PC-3 (cell line): ENCODE measurements around the gene AIFM2. TPM values are rescaled to one million over a fixed set of nuclear protein-coding genes. Genes with fewer than 3 reads are reported as not detected.

Experiments
- ATAC-seq: fragments of 200-7000 bp; cut with Tn5 transposase; 2 replicates; pipeline ENCODE4 v1.9.1; 2020; ENCODE audit warnings: mild to moderate bottlenecking, moderate library complexity
- BruUV-seq: library from RNA; stranded (reverse); fragments of 400-500 nt; replicated peaks from 2 replicates; lab custom pipeline; 2021; lab: Mats Ljungman, UMichigan
- CTCF ChIA-PET: fragments of 300-600 bp; sonication (Branson Sonifier 250); formaldehyde crosslinking; loops from one replicate; lab custom pipeline; 2022; ENCODE audit warnings: antibody characterized with exemption; lab: Charles Lee
- POLR2A ChIA-PET: fragments of 300-600 bp; sonication (Branson Sonifier 250); formaldehyde crosslinking; loops from one replicate; lab custom pipeline; 2022; ENCODE audit warnings: antibody characterized with exemption; ENCODE audit not compliant: unreplicated experiment; lab: Charles Lee
- DNase-seq: peaks from one replicate; pipeline ENCODE4 v3.0.0-alpha.2; 2015
- H2AFZ ChIP-seq: fragments of 300-600 bp; sonication (generic); 2 replicates; pipeline ENCODE4 v1.6.0; 2016; ENCODE audit warnings: antibody characterized with exemption, low read length
- H3F3A ChIP-seq: fragments of 300-600 bp; sonication (generic); one replicate; pipeline ENCODE4 v1.6.0; 2017; ENCODE audit warnings: antibody characterized with exemption, low read length, control low read depth, mild to moderate bottlenecking; ENCODE audit not compliant: unreplicated experiment
- H3K27ac ChIP-seq: fragments of 300-600 bp; sonication (generic); 2 replicates; pipeline ENCODE4 v1.5.1; 2016; ENCODE audit warnings: mild to moderate bottlenecking, low read length
- H3K27me3 ChIP-seq: fragments of 300-600 bp; sonication (generic); 2 replicates; pipeline ENCODE4 v1.6.1; 2016; ENCODE audit warnings: low read length, mixed read lengths
- H3K36me3 ChIP-seq: fragments of 300-600 bp; sonication (generic); 2 replicates; pipeline ENCODE4 v1.6.1; 2016; ENCODE audit warnings: low read depth, mixed run types, low read length, mixed read lengths
- H3K4me1 ChIP-seq: fragments of 300-600 bp; sonication (generic); 2 replicates; pipeline ENCODE4 v1.5.1; 2016; ENCODE audit warnings: low read length; ENCODE audit not compliant: insufficient read depth
- H3K4me2 ChIP-seq: fragments of 300-600 bp; sonication (generic); 2 replicates; pipeline ENCODE4 v1.6.0; 2016; ENCODE audit warnings: low read length
- H3K4me3 ChIP-seq: fragments of 300-600 bp; sonication (generic); 2 replicates; pipeline ENCODE4 v1.5.1; 2016; ENCODE audit warnings: mild to moderate bottlenecking, low read length, mixed read lengths
- H3K79me2 ChIP-seq: fragments of 300-600 bp; sonication (generic); 2 replicates; pipeline ENCODE4 v1.6.1; 2017; ENCODE audit warnings: low read length, mixed read lengths
- H3K9ac ChIP-seq: fragments of 300-600 bp; sonication (generic); 2 replicates; pipeline ENCODE4 v1.6.0; 2016; ENCODE audit warnings: mild to moderate bottlenecking, low read length
- H3K9me2 ChIP-seq: fragments of 300-600 bp; sonication (generic); replicated peaks from 2 replicates; pipeline ENCODE4 v1.6.1; 2016; ENCODE audit warnings: mixed run types, low read length, mixed read lengths
- H3K9me3 ChIP-seq: fragments of 300-600 bp; sonication (generic); 2 replicates; pipeline ENCODE4 v1.6.1; 2016; ENCODE audit warnings: low read length, mixed read lengths
- H4K20me1 ChIP-seq: fragments of 300-600 bp; sonication (generic); 2 replicates; pipeline ENCODE4 v1.6.1; 2016; ENCODE audit warnings: low read length, mixed read lengths
- EZH2 ChIP-seq: fragments of 300-600 bp; sonication (generic); IDR thresholded peaks from one replicate; pipeline ENCODE4 v1.6.1; 2017; ENCODE audit warnings: antibody characterized with exemption, mild to moderate bottlenecking, low read length; ENCODE audit not compliant: unreplicated experiment
- EZH2phosphoT487 ChIP-seq: fragments of 300-600 bp; sonication (generic); IDR thresholded peaks from 2 replicates; pipeline ENCODE4 v1.6.1; 2018; ENCODE audit warnings: mild to moderate bottlenecking, antibody characterized with exemption, low read length, borderline replicate concordance
- intact Hi-C: fragments of 100-400 bp; cut with micrococcal nuclease; formaldehyde crosslinking; loops from 2 replicates; pipeline ENCODE4 v1.9.0; 2023
- total RNA-seq: library from RNA; depleted of rRNA; stranded (reverse); fragments of >200 nt; gene quantifications from 2 replicates; pipeline ENCODE4 v1.2.3, GENCODE V29; 2014
- TF ChIP-seq, protein P1 (sequence below): fragments of 300-600 bp; sonication (generic); conservative IDR thresholded peaks from 2 replicates; pipeline ENCODE4 v1.5.1; 2017; ENCODE audit warnings: antibody characterized with exemption, low read depth, mild to moderate bottlenecking, low read length

The AIFM2 gene
- total RNA-seq, 1 experiment from 2014 or later, result 29.2 TPM

DNA sequence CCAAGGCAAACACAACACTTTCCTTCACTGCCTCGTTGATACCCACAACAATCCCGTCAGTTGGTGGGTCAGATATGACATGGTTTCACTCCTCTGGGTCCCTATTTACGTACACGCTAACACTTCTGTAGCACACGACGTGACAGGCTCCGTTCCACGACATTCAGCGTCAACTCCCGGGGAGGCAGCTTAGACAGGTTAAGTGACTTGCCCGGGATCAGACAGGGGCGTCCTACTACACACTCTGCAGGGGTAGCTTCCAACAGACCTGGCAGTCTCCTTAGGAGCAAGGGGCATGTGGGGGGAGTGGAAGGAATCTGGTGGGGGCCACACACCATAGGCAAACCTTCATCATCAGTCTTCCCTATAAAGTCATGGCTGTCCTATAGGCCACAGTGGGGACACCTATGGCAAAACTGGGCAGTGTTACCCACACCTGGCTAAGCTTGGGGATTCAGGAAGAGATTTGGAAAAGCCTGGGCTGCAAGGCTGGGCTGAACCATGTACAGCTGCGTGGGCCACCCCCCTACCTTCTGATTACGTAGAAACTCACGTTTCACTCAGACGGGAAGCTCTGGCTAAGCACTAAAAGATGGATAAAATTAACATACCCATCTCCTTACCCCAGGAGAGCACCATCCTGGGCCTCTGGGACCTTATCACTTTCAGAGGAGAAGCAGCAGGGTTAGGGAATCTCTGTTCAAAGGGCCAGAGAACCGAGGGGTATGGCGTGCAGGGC lies 11.9 kb upstream of the AIFM2 start:
- CTCF ChIA-PET, result interaction anchor here (2.6 kb wide), 1 partner anchor 29 kb away, joined by 50 read pairs; no protein-coding TSS in a partner anchor
- peaks cover 21% of the 10 kb centered on the region for H3K4me1 ChIP-seq
- peak overlapping the region; percentile 72 for H3K4me3 ChIP-seq
- no peak overlapping the region for H3K27ac ChIP-seq
- no peak overlapping the region for H2AFZ ChIP-seq
- POLR2A ChIA-PET, result no interaction called here
- H3F3A ChIP-seq, result peaks cover 9% of the 10 kb centered on the region
- H3K36me3 ChIP-seq, result peaks cover 20% of the 10 kb centered on the region
- ATAC-seq (no peak), DNase-seq (no peak)
- H4K20me1 ChIP-seq, result no peaks in the 10 kb centered on the region; the same call in 1 of the 2 replicates
- no peaks in the 10 kb centered on the region for H3K27me3 ChIP-seq
- H3K9me2 ChIP-seq, result no peaks in the 10 kb centered on the region
- intact Hi-C loops, result no loop called here
- H3K79me2 ChIP-seq, result peaks cover 39% of the 10 kb centered on the region
- H3K9ac ChIP-seq, result peak overlapping the region; percentile 83
- BruUV-seq, result TSS peak; percentile 17
- H3K4me2 ChIP-seq, result peak overlapping the region; percentile 91
- TF ChIP-seq, protein P1, sequence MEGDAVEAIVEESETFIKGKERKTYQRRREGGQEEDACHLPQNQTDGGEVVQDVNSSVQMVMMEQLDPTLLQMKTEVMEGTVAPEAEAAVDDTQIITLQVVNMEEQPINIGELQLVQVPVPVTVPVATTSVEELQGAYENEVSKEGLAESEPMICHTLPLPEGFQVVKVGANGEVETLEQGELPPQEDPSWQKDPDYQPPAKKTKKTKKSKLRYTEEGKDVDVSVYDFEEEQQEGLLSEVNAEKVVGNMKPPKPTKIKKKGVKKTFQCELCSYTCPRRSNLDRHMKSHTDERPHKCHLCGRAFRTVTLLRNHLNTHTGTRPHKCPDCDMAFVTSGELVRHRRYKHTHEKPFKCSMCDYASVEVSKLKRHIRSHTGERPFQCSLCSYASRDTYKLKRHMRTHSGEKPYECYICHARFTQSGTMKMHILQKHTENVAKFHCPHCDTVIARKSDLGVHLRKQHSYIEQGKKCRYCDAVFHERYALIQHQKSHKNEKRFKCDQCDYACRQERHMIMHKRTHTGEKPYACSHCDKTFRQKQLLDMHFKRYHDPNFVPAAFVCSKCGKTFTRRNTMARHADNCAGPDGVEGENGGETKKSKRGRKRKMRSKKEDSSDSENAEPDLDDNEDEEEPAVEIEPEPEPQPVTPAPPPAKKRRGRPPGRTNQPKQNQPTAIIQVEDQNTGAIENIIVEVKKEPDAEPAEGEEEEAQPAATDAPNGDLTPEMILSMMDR, result no peak
- TF ChIP-seq EZH2phosphoT487, result no peak
- no peaks in the 10 kb centered on the region for H3K9me3 ChIP-seq

DNA sequence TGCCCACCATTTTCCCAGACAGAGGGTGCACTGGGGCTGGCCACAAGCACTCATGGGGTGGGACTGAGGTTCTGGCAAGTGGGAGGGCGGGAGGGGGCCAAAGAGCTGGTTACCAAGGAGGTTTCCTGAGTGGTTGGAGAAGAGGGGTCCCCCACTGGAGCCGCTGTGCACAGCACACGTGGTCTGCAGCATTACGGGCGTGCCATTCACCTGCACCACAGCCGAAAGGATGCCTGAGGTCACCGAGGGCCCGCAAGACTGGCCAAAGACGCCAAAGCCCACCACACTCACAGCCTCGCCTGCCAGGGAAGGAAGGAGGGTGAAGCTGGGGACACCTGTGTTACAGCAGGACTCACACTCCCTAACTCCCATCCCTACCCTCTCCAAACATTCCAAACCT lies 9.9 kb upstream of the AIFM2 start:
- H3K4me2 ChIP-seq, result no peak overlapping the region
- H3K36me3 ChIP-seq, result peaks cover 14% of the 10 kb centered on the region
- H3K9ac ChIP-seq, result no peak overlapping the region
- H3K27me3 ChIP-seq, result no peaks in the 10 kb centered on the region
- H3K79me2 ChIP-seq, result peaks cover 39% of the 10 kb centered on the region
- H3K9me3 ChIP-seq, result no peaks in the 10 kb centered on the region
- no peaks in the 10 kb centered on the region for H3K9me2 ChIP-seq
- no peak for ATAC-seq
- BruUV-seq, result no TSS peak
- no peak for DNase-seq
- H3F3A ChIP-seq, result peaks cover 9% of the 10 kb centered on the region
- H3K4me3 ChIP-seq, result no peak overlapping the region
- intact Hi-C loops, result no loop called here
- POLR2A ChIA-PET, result no interaction called here
- no peak overlapping the region for H3K27ac ChIP-seq
- CTCF ChIA-PET, result no interaction called here
- no peak for TF ChIP-seq EZH2phosphoT487
- no peak for TF ChIP-seq EZH2
- TF ChIP-seq, protein P1, result no peak
- H3K4me1 ChIP-seq, result peaks cover 25% of the 10 kb centered on the region
- H4K20me1 ChIP-seq, result no peaks in the 10 kb centered on the region; the same call in 1 of the 2 replicates
- no peak overlapping the region for H2AFZ ChIP-seq

DNA sequence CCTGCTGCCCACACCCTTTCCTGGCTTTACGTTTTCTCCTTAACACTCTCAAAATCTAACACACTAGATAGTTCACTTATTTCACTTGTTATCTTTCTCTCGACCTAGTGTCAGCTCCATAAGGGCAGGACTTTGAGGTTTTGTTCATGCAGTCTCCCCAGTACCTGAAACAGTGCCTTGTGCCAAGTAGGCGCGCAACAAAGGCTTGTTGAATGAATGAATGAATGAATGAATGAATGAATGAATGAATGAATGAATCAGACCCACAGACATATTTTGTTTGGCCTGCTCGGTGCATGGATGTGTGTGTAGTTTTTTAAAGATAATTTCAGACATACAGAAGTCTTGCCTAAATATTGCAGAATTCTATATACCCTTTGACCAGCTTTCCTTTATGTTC lies 7.7 kb upstream of the AIFM2 start:
- no peaks in the 10 kb centered on the region for H3K27me3 ChIP-seq
- H4K20me1 ChIP-seq, result no peaks in the 10 kb centered on the region; the same call in 1 of the 2 replicates
- no peak overlapping the region for H3K9ac ChIP-seq
- H3K4me2 ChIP-seq, result no peak overlapping the region
- no peak overlapping the region for H2AFZ ChIP-seq
- no peaks in the 10 kb centered on the region for H3K9me2 ChIP-seq
- intact Hi-C loops, result no loop called here
- DNase-seq, result no peak
- POLR2A ChIA-PET, result no interaction called here
- no peaks in the 10 kb centered on the region for H3K9me3 ChIP-seq
- TF ChIP-seq EZH2, result no peak
- TF ChIP-seq, protein P1, result no peak
- TF ChIP-seq EZH2phosphoT487, result no peak
- peaks cover 28% of the 10 kb centered on the region for H3K79me2 ChIP-seq
- H3K27ac ChIP-seq, result no peak overlapping the region
- no peak overlapping the region for H3K4me3 ChIP-seq
- peaks cover 14% of the 10 kb centered on the region for H3K36me3 ChIP-seq
- BruUV-seq, result no TSS peak
- CTCF ChIA-PET, result no interaction called here
- peaks cover 18% of the 10 kb centered on the region for H3K4me1 ChIP-seq
- H3F3A ChIP-seq, result no peaks in the 10 kb centered on the region
- ATAC-seq, result no peak
